OCI-LY7 (cell line): ENCODE results near the gene CETP. TPM values are rescaled to one million over a fixed set of nuclear protein-coding genes. Genes with fewer than 3 reads are reported as not detected.

Source experiments
- BruUV-seq: library from RNA; stranded (reverse); fragments of 400-500 nt; replicated peaks from 2 replicates; lab custom pipeline; 2021; lab: Mats Ljungman, UMichigan
- CTCF ChIA-PET: fragments of 300-600 bp; sonication (Branson Sonifier 250); formaldehyde crosslinking; loops from one replicate; lab custom pipeline; 2022; ENCODE audit warnings: antibody characterized with exemption; ENCODE audit not compliant: unreplicated experiment; lab: Charles Lee
- POLR2A ChIA-PET: fragments of 300-600 bp; sonication (Branson Sonifier 250); formaldehyde crosslinking; loops from one replicate; lab custom pipeline; 2022; ENCODE audit warnings: antibody characterized with exemption; lab: Charles Lee
- DNase-seq: peaks from one replicate; pipeline ENCODE4 v3.0.0-alpha.2; 2015; ENCODE audit warnings: low spot score
- H2AFZ ChIP-seq: fragments of 200-600 bp; sonication (generic), shearing (Covaris generic); 2 replicates; pipeline ENCODE4 v1.6.1; 2014; ENCODE audit warnings: mild to moderate bottlenecking, antibody characterized with exemption, low read length, moderate library complexity
- H3K27ac ChIP-seq: fragments of 200-600 bp; sonication (generic); 2 replicates; pipeline ENCODE4 v1.5.1; 2014; ENCODE audit warnings: mixed run types, low read depth, mild to moderate bottlenecking, moderate library complexity, low read length, inconsistent platforms; ENCODE audit not compliant: poor library complexity, severe bottlenecking
- H3K36me3 ChIP-seq: fragments of 200-600 bp; sonication (generic); 2 replicates; pipeline ENCODE4 v1.6.1; 2014; ENCODE audit warnings: mild to moderate bottlenecking, antibody characterized with exemption, low read length, moderate library complexity, mixed read lengths; ENCODE audit not compliant: insufficient read depth
- H3K4me1 ChIP-seq: fragments of 200-600 bp; sonication (generic); 2 replicates; pipeline ENCODE4 v1.5.1; 2014; ENCODE audit warnings: mild to moderate bottlenecking, low read length; ENCODE audit not compliant: insufficient read depth, poor library complexity, severe bottlenecking
- H3K4me2 ChIP-seq: fragments of 200-600 bp; sonication (generic); 2 replicates; pipeline ENCODE4 v1.6.1; 2014; ENCODE audit warnings: mild to moderate bottlenecking, low read length
- H3K4me3 ChIP-seq: fragments of 200-600 bp; sonication (generic); 2 replicates; pipeline ENCODE4 v1.5.1; 2014; ENCODE audit warnings: mild to moderate bottlenecking, low read depth, low read length; ENCODE audit not compliant: poor library complexity, severe bottlenecking
- H3K79me2 ChIP-seq: fragments of 200-600 bp; sonication (generic); 2 replicates; pipeline ENCODE4 v1.6.1; 2016; ENCODE audit warnings: low read depth, mild to moderate bottlenecking, low read length, moderate library complexity, mixed read lengths; ENCODE audit not compliant: insufficient read depth
- H3K9me2 ChIP-seq: fragments of 200-600 bp; sonication (generic); 2 replicates; pipeline ENCODE4 v1.6.1; 2016; ENCODE audit warnings: mild to moderate bottlenecking, low read length, mixed read lengths; ENCODE audit not compliant: insufficient read depth
- H3K9me3 ChIP-seq: fragments of 200-600 bp; sonication (generic); 2 replicates; pipeline ENCODE4 v1.6.1; 2014; ENCODE audit warnings: mild to moderate bottlenecking, mixed run types, low read length, mixed read lengths
- H4K20me1 ChIP-seq: fragments of 200-600 bp; sonication (generic); 2 replicates; pipeline ENCODE4 v1.6.1; 2014; ENCODE audit warnings: mild to moderate bottlenecking, antibody characterized with exemption, low read length, moderate library complexity, mixed read lengths; ENCODE audit not compliant: insufficient read depth
- EZH2phosphoT487 ChIP-seq: fragments of 200-600 bp; sonication (generic); IDR thresholded peaks from 2 replicates; pipeline ENCODE4 v1.6.1; 2018; ENCODE audit warnings: low read depth, borderline replicate concordance, mild to moderate bottlenecking, mixed run types, antibody characterized with exemption, low read length, moderate library complexity, mixed read lengths
- intact Hi-C: fragments of 100-400 bp; cut with micrococcal nuclease; formaldehyde crosslinking; loops from one replicate; pipeline ENCODE4 v1.10.0; 2022; ENCODE audit not compliant: unreplicated experiment
- total RNA-seq, 2 experiments: library from RNA; depleted of rRNA in 1 of 2; stranded (reverse); fragments of >200 nt in 1 of 2; shearing (Covaris generic) in 1 of 2; gene quantifications; 2 replicates each; pipeline ENCODE4 v1.2.3, GENCODE V29; 2014 to 2022
- TF ChIP-seq, protein P1 (sequence below): fragments of 200-600 bp; sonication (generic); conservative IDR thresholded peaks from 2 replicates; pipeline ENCODE4 v1.5.1; 2014; ENCODE audit warnings: mild to moderate bottlenecking, antibody characterized with exemption, low read length, moderate library complexity, mixed read lengths

Gene CETP
- total RNA-seq, 2 experiments from 2014 or later = 0.54 to 0.65 TPM

- POLR2A ChIA-PET = interaction anchor here (0.6 to 1.4 kb wide), 4 partner anchors 9 to 186 kb away, joined by 3 to 6 read pairs (median 4); no protein-coding TSS in a partner anchor
- peak overlapping the region; percentile 17 for H3K4me3 ChIP-seq
- no peak overlapping the region for H3K27ac ChIP-seq
- no peak overlapping the region for H2AFZ ChIP-seq
- no peaks in the 10 kb centered on the region for H3K9me2 ChIP-seq
- no TSS peak for BruUV-seq
- H3K9me3 ChIP-seq = no peaks in the 10 kb centered on the region
- H3K4me1 ChIP-seq = peaks cover 56% of the 10 kb centered on the region
- no peak for TF ChIP-seq EZH2phosphoT487
- TF ChIP-seq, protein P1, sequence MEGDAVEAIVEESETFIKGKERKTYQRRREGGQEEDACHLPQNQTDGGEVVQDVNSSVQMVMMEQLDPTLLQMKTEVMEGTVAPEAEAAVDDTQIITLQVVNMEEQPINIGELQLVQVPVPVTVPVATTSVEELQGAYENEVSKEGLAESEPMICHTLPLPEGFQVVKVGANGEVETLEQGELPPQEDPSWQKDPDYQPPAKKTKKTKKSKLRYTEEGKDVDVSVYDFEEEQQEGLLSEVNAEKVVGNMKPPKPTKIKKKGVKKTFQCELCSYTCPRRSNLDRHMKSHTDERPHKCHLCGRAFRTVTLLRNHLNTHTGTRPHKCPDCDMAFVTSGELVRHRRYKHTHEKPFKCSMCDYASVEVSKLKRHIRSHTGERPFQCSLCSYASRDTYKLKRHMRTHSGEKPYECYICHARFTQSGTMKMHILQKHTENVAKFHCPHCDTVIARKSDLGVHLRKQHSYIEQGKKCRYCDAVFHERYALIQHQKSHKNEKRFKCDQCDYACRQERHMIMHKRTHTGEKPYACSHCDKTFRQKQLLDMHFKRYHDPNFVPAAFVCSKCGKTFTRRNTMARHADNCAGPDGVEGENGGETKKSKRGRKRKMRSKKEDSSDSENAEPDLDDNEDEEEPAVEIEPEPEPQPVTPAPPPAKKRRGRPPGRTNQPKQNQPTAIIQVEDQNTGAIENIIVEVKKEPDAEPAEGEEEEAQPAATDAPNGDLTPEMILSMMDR = no peak
- H4K20me1 ChIP-seq = no peaks in the 10 kb centered on the region
- H3K4me2 ChIP-seq = peak overlapping the region; percentile 46
- peaks cover 54% of the 10 kb centered on the region for H3K36me3 ChIP-seq
- no peak for DNase-seq
- peaks cover 98% of the 10 kb centered on the region for H3K79me2 ChIP-seq
- intact Hi-C loops = no loop called here
- CTCF ChIA-PET = no interaction called here
Measured at GRCh38 chr16:56993204-56993603, 31.5 kb downstream of the CETP start.

DNA sequence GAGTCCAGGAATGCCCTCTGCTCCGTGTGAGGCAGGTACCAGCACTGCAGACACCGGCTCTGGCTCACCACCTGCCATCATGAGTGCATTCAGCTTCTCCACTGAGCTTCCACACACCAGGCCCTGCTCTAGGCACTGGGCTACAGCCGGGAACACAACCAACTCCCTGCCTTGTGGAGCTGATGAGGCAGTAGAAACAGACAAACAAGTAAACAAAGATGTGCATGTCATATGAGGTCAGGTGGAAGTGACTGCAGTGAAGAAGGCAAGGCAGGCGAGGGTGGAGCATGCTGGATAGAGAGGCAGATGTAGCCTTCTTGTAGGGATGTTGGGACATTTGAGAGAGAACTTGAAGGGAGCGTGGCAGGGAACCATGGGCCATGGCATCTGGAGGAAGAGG, 32.6 kb downstream of the CETP start:
- Histone ChIP-seq H3K4me1 (peaks cover 57% of the 10 kb centered on the region), H3K9me2 (no peaks in the 10 kb centered on the region), H3K4me3 (peak overlapping the region; percentile 17), H2AFZ (no peak overlapping the region), H3K79me2 (peaks cover 99% of the 10 kb centered on the region), H3K36me3 (peaks cover 59% of the 10 kb centered on the region), H3K9me3 (no peaks in the 10 kb centered on the region), H3K4me2 (peak overlapping the region; percentile 46), H3K27ac (peak overlapping the region; percentile 18), H4K20me1 (no peaks in the 10 kb centered on the region)
- DNase-seq = no peak
- ChIA-PET POLR2A (no interaction called here), CTCF (interaction anchor here (1.0 kb wide), 1 partner anchor 48 kb away, joined by 4 read pairs; no protein-coding TSS in a partner anchor)
- TF ChIP-seq EZH2phosphoT487 = no peak
- TF ChIP-seq, protein P1 = no peak
- intact Hi-C loops = no loop called here
- BruUV-seq = no TSS peak

- Histone ChIP-seq H3K9me2 (no peaks in the 10 kb centered on the region), H3K4me3 (no peak overlapping the region), H3K79me2 (peaks cover 100% of the 10 kb centered on the region), H4K20me1 (no peaks in the 10 kb centered on the region), H2AFZ (no peak overlapping the region), H3K4me1 (peaks cover 67% of the 10 kb centered on the region), H3K9me3 (no peaks in the 10 kb centered on the region), H3K4me2 (no peak overlapping the region), H3K27ac (peak overlapping the region; percentile 18), H3K36me3 (peaks cover 59% of the 10 kb centered on the region)
- intact Hi-C loops = no loop called here
- DNase-seq = no peak
- TF ChIP-seq, protein P1 = no peak
- TF ChIP-seq EZH2phosphoT487 = no peak
- ChIA-PET CTCF (no interaction called here), POLR2A (interaction anchor here (0.7 to 1.4 kb wide), 3 partner anchors 9 to 120 kb away, joined by 3 to 4 read pairs (median 3); no protein-coding TSS in a partner anchor)
- no TSS peak for BruUV-seq
Measured at GRCh38 chr16:56995136-56995805, 33.5 kb downstream of the CETP start.
